AG09319 (cell line): ENCODE data around the gene SALL2.

Source experiments
- DNase-seq: peaks from one replicate; pipeline ENCODE4 v3.0.0-alpha.2; 2010; ENCODE audit warnings: low read depth; ENCODE audit errors: extremely low read depth
- TF ChIP-seq, protein P1 (sequence below): IDR thresholded peaks from 2 replicates; pipeline ENCODE4 v1.5.1; 2011; ENCODE audit warnings: low read depth, mild to moderate bottlenecking, inconsistent platforms, low read length, moderate library complexity

SALL2 gene

GRCh38 chr14:21498540-21499526 is 27.3 kb downstream of the SALL2 start:
- TF ChIP-seq, protein P1, sequence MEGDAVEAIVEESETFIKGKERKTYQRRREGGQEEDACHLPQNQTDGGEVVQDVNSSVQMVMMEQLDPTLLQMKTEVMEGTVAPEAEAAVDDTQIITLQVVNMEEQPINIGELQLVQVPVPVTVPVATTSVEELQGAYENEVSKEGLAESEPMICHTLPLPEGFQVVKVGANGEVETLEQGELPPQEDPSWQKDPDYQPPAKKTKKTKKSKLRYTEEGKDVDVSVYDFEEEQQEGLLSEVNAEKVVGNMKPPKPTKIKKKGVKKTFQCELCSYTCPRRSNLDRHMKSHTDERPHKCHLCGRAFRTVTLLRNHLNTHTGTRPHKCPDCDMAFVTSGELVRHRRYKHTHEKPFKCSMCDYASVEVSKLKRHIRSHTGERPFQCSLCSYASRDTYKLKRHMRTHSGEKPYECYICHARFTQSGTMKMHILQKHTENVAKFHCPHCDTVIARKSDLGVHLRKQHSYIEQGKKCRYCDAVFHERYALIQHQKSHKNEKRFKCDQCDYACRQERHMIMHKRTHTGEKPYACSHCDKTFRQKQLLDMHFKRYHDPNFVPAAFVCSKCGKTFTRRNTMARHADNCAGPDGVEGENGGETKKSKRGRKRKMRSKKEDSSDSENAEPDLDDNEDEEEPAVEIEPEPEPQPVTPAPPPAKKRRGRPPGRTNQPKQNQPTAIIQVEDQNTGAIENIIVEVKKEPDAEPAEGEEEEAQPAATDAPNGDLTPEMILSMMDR = peak; percentile 38
- no peak for DNase-seq

- TF ChIP-seq, protein P1 = no peak
- DNase-seq = no peak
Measured at GRCh38 chr14:21496453-21496852, 29.7 kb downstream of the SALL2 start.

DNA sequence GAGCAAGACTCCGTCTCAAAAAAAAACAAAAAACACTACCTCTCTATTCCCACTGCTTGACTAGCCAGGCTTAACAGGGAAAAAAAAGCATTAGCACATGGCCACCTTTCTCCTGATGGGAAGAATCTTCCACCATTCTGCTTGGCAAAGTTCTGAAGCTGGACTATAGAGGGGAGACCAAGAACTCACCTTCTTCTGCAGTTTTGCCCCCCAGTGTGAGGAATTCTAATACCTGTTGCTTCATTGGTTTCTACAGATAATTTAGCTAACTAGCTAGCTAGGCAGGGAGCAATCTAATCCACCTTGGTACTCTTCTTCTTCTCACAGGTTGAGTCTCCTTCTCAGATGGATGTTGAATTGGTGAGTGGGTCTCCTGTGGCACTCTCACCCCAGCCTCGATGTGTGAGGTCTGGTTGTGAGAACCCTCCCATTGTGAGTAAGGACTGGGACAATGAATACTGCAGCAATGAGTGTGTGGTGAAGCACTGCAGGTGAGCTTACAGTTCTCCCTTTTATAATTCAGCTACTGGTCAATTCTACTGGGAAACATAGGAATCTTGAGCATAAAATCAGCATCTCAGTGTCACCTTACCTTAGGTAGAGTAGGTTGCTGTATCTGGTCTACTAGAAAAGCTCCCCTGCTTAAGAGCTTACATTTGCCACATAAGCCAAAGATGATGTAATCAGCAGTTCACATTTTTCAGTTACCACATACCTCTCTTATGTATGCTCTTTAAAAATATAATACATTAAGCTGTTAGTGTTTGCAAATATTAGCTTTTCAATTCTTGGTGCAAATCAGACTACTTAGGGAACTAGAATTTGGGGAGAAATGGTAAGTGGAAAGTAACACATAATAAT is 31.0 kb downstream of the SALL2 start:
- DNase-seq = no peak
- TF ChIP-seq, protein P1 = no peak

- peak; percentile 61 for DNase-seq
- TF ChIP-seq, protein P1 = no peak
Measured at GRCh38 chr14:21486640-21487087, 39.5 kb downstream of the SALL2 start.

DNA sequence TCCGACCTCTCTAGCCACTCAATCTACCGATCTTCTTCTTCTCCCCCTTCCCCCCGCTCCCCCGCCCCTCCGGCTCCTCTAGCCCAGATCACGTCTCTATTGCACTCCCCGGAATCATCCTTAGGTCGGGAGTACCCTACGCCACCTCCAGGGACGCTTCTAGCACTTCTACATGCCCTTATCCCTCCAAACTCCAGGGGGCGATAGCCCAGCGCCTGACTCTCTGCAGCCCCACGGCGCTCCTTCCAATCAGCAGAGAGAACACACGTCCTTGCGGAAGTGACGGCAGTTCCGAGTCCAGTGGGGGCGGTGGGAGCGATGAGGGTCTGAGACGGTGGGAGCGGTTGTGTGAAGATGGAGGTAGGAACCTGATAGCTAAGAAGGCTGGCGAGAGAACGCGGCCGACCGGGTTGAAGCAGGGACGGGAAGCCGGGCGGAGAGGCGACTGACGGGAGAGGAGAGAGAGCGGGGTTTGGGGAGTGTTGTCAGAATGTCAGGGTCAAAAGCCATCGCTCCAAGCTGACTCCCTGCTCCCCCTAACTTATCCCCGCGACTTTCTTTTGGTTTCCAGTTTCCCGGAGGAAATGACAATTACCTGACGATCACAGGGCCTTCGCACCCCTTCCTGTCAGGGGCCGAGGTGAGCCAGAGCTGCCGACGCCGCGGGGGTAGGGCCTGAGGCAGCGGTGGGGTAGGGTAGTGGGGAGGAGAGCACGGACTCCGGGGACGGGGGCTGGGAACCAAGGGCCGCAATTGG is 49.0 kb downstream of the SALL2 start, which contains the start of the genes RAB2B and TOX4:
Gene RAB2B, minus strand, starts transcription at position 35 of the 757 bp plus-strand sequence. CDS start 87 bp downstream, outside the sequence.
Gene TOX4, plus strand, starts transcription at position 271 of the 757 bp plus-strand sequence. Its CDS starts 84 bp downstream, at position 355.
- DNase-seq = peak; percentile 97
- TF ChIP-seq, protein P1 = peak; percentile 99

DNA sequence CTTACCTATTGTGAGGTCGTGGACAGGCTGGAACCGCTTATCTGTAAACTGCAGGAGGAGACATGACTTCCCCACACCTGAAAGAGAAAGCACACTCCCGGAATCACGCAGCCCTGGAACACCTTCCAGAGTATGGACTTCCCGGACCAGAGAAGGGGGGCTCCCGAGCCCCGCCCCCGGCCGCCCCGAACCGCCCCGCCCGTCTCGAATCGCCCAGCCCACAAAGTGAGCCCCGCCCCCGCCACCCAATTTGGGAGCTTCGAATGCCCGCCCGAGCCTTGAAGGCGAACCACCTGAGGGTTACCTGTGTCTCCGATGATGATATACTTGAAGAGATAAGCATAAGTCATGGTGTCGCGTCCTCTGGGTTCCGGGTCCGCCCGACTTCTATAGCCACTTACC is 49.6 kb downstream of the SALL2 start:
- TF ChIP-seq, protein P1 = no peak
- DNase-seq = no peak
